SU-DHL-6 (cell line): ENCODE results near the gene FXYD5.

Experiments used
- H2AFZ ChIP-seq: fragments of 200-600 bp; sonication (generic); 2 replicates; pipeline ENCODE4 v1.6.1; 2014; ENCODE audit warnings: low read depth, mild to moderate bottlenecking, moderate library complexity, mixed read lengths, antibody characterized with exemption, low read length; ENCODE audit not compliant: severe bottlenecking
- H3F3A ChIP-seq: fragments of 200-600 bp; shearing (Covaris generic); 2 replicates; pipeline ENCODE4 v1.6.0; 2016; ENCODE audit warnings: antibody characterized with exemption, mild to moderate bottlenecking; ENCODE audit not compliant: insufficient read depth
- H3K27ac ChIP-seq: fragments of 200-600 bp; sonication (generic); 2 replicates; pipeline ENCODE4 v1.5.1; 2016; ENCODE audit warnings: low read depth, mild to moderate bottlenecking, low read length, moderate library complexity, mixed read lengths
- H3K27me3 ChIP-seq: fragments of 200-600 bp; sonication (generic), shearing (Covaris generic); 2 replicates; pipeline ENCODE4 v1.6.0; 2014; ENCODE audit warnings: mild to moderate bottlenecking, low read length
- H3K36me3 ChIP-seq: fragments of 200-600 bp; sonication (generic); 2 replicates; pipeline ENCODE4 v1.6.1; 2014; ENCODE audit warnings: mild to moderate bottlenecking, low read length, mixed read lengths
- H3K4me2 ChIP-seq: fragments of 300-600, 200-600 bp; shearing (Covaris generic), sonication (generic); 2 replicates; pipeline ENCODE4 v1.6.0; 2014; ENCODE audit warnings: low read length, low read depth, mild to moderate bottlenecking; ENCODE audit not compliant: poor library complexity, severe bottlenecking
- H3K4me3 ChIP-seq: fragments of 200-600 bp; sonication (generic); 2 replicates; pipeline ENCODE4 v1.5.1; 2014; ENCODE audit warnings: antibody characterized with exemption, low read length, mild to moderate bottlenecking, mixed read lengths; ENCODE audit not compliant: insufficient read depth, poor library complexity, severe bottlenecking
- H3K79me2 ChIP-seq: fragments of 200-600 bp; sonication (generic); 2 replicates; pipeline ENCODE4 v1.6.1; 2014; ENCODE audit warnings: mild to moderate bottlenecking, low read length, moderate library complexity; ENCODE audit not compliant: insufficient read depth
- H3K9ac ChIP-seq: fragments of 200-600 bp; sonication (generic); 2 replicates; pipeline ENCODE4 v1.7.0; 2014; ENCODE audit warnings: mild to moderate bottlenecking, low read length
- H3K9me2 ChIP-seq: fragments of 200-600 bp; sonication (generic); replicated peaks from 2 replicates; pipeline ENCODE4 v1.6.1; 2014; ENCODE audit warnings: low read length; ENCODE audit not compliant: insufficient read depth
- H3K9me3 ChIP-seq: fragments of 200-600 bp; sonication (generic); 2 replicates; pipeline ENCODE4 v1.6.1; 2014; ENCODE audit warnings: low read length, mixed read lengths; ENCODE audit not compliant: insufficient read depth
- H4K20me1 ChIP-seq: fragments of 200-600 bp; sonication (generic); 2 replicates; pipeline ENCODE4 v1.6.1; 2014; ENCODE audit warnings: low read depth, mild to moderate bottlenecking, antibody characterized with exemption, low read length, moderate library complexity, mixed read lengths
- EZH2phosphoT487 ChIP-seq: fragments of 200-600 bp; sonication (generic), shearing (Covaris generic); conservative IDR thresholded peaks from 2 replicates; pipeline ENCODE4 v1.6.1; 2018; ENCODE audit warnings: mild to moderate bottlenecking, antibody characterized with exemption, low read length, moderate library complexity, mixed read lengths
- TF ChIP-seq, protein P1 (sequence below): fragments of 200-600 bp; sonication (generic); IDR thresholded peaks from one replicate; pipeline ENCODE4 v1.5.1; 2017; ENCODE audit warnings: antibody characterized with exemption, mild to moderate bottlenecking, low read length, moderate library complexity; ENCODE audit not compliant: insufficient read depth, poor library complexity, severe bottlenecking

FXYD5 gene

DNA sequence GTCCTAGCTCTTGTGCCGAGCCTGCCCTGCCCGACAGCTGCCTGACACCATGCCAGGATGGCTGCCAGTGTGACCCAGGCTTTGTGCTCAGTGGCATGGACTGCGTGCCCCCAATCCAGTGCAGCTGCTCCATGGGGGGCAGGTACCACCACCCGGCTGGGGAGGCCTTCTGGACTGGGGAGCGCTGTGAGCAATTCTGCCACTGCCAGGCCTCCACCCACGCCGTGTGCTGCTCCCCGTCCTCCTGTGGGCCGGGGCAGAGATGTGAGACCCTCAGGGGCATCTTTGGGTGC lies 48.3 kb upstream of the FXYD5 start:
- H2AFZ ChIP-seq, result no peak overlapping the region
- no peaks in the 10 kb centered on the region for H3K79me2 ChIP-seq
- H3K4me2 ChIP-seq, result no peak overlapping the region
- TF ChIP-seq EZH2phosphoT487, result no peak
- TF ChIP-seq, protein P1, sequence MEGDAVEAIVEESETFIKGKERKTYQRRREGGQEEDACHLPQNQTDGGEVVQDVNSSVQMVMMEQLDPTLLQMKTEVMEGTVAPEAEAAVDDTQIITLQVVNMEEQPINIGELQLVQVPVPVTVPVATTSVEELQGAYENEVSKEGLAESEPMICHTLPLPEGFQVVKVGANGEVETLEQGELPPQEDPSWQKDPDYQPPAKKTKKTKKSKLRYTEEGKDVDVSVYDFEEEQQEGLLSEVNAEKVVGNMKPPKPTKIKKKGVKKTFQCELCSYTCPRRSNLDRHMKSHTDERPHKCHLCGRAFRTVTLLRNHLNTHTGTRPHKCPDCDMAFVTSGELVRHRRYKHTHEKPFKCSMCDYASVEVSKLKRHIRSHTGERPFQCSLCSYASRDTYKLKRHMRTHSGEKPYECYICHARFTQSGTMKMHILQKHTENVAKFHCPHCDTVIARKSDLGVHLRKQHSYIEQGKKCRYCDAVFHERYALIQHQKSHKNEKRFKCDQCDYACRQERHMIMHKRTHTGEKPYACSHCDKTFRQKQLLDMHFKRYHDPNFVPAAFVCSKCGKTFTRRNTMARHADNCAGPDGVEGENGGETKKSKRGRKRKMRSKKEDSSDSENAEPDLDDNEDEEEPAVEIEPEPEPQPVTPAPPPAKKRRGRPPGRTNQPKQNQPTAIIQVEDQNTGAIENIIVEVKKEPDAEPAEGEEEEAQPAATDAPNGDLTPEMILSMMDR, result no peak
- no peak overlapping the region for H3K27ac ChIP-seq
- no peak overlapping the region for H3K4me3 ChIP-seq
- no peaks in the 10 kb centered on the region for H3K36me3 ChIP-seq
- no peaks in the 10 kb centered on the region for H3K9me2 ChIP-seq
- H3K9me3 ChIP-seq, result no peaks in the 10 kb centered on the region
- H3K9ac ChIP-seq, result no peak overlapping the region
- no peaks in the 10 kb centered on the region for H4K20me1 ChIP-seq
- H3K27me3 ChIP-seq, result no peaks in the 10 kb centered on the region
- no peaks in the 10 kb centered on the region for H3F3A ChIP-seq

DNA sequence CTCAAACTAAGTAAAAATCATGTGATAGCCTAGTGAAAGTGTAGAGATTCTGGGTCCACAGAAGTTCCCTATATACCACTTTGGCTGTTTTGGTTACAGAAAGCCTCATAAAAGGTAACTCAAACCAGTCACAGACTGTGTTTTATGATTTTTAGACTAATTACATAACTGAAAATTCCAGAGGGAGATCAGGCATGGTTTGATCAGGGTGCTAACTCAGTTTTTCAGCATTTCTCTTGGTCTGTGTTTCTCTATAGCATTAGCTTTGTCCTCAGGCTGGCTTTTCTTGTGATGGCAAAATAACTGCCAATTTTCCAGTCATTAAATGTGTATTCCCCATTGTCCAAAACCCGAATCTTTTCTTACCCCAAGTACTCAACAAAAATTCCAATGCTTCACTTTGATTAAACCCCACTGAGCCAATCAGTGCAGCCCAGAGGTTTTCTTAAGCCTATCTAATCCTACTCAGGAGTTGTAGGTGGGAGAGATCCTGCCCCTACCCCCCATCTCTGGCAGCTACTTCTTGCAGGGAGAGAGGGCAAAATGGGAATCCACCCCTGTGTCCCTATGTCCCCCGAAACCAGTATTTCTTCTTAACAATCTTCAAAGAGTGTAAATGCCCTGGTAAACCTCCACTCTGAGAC lies 47.5 kb upstream of the FXYD5 start:
- H3K27ac ChIP-seq, result no peak overlapping the region
- H2AFZ ChIP-seq, result no peak overlapping the region
- H3K79me2 ChIP-seq, result no peaks in the 10 kb centered on the region
- H4K20me1 ChIP-seq, result no peaks in the 10 kb centered on the region
- H3K4me2 ChIP-seq, result no peak overlapping the region
- no peaks in the 10 kb centered on the region for H3K9me3 ChIP-seq
- H3K4me3 ChIP-seq, result no peak overlapping the region
- no peaks in the 10 kb centered on the region for H3F3A ChIP-seq
- H3K9ac ChIP-seq, result no peak overlapping the region
- H3K9me2 ChIP-seq, result no peaks in the 10 kb centered on the region
- H3K27me3 ChIP-seq, result no peaks in the 10 kb centered on the region
- TF ChIP-seq, protein P1, result no peak
- no peak for TF ChIP-seq EZH2phosphoT487
- no peaks in the 10 kb centered on the region for H3K36me3 ChIP-seq

DNA sequence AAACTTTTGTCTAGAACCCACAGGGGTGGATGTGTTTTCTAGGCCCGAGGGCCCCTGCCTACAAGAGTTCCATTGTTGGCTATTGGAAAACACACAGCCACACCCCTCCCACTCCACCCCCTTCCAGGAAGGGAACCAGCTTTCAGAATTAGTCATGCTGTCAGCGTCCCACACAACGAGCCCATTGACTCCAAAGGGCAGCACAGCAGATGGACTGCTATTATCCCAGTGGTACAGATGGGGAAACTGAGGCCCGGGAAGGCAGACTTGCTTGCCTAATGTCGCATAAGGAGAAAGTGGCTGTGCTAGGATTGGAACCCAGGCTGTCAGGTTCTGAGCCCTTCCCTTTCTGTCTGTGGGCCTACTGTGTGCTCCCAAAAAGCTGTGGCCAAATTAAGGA lies 47.0 kb upstream of the FXYD5 start:
- Histone ChIP-seq H3K27me3 (no peaks in the 10 kb centered on the region), H3K9me2 (no peaks in the 10 kb centered on the region), H3K9me3 (no peaks in the 10 kb centered on the region), H3K79me2 (no peaks in the 10 kb centered on the region), H3K36me3 (no peaks in the 10 kb centered on the region), H3K27ac (no peak overlapping the region), H4K20me1 (no peaks in the 10 kb centered on the region), H2AFZ (no peak overlapping the region), H3F3A (no peaks in the 10 kb centered on the region), H3K4me2 (no peak overlapping the region), H3K9ac (no peak overlapping the region), H3K4me3 (no peak overlapping the region)
- TF ChIP-seq, protein P1, result no peak
- TF ChIP-seq EZH2phosphoT487, result no peak
